Measurements from ENCODE around the gene USP8.

GRCh38 chr15:50438251-50438650 lies 14.0 kb downstream of the USP8 start:
- TF ChIP-seq CTCF (IDR thresholded peaks at IDR 0.05) (no peak), POLR2AphosphoS5 (IDR thresholded peaks at IDR 0.05) (no peak), EP300 (IDR thresholded peaks at IDR 0.05) (no peak)
